RWPE2 (cell line): ENCODE data around the gene RPL41.

Experiments
- ATAC-seq: fragments of 200-7000 bp; cut with Tn5 transposase; 3 replicates; pipeline ENCODE4 v1.9.1; 2021; ENCODE audit warnings: low read depth
- DNase-seq: peaks from one replicate; pipeline ENCODE4 v3.0.0-alpha.2; 2020; ENCODE audit warnings: low spot score
- H3K27ac ChIP-seq: fragments of 450-650 bp; 2 replicates; pipeline ENCODE4 v1.5.1; 2017; ENCODE audit warnings: mild to moderate bottlenecking; ENCODE audit not compliant: poor library complexity, severe bottlenecking
- H3K27me3 ChIP-seq: fragments of 250-450 bp; sonication (Bioruptor Pico); 2 replicates; pipeline ENCODE4 v1.5.1; 2021; ENCODE audit warnings: mild to moderate bottlenecking, moderate library complexity; ENCODE audit not compliant: insufficient read depth, poor library complexity, severe bottlenecking
- H3K36me3 ChIP-seq: fragments of 250-450 bp; sonication (Bioruptor Pico); 2 replicates; pipeline ENCODE4 v1.5.1; 2020; ENCODE audit warnings: low read depth, mild to moderate bottlenecking, moderate library complexity
- H3K4me1 ChIP-seq: fragments of 250-450 bp; sonication (Bioruptor Pico); 2 replicates; pipeline ENCODE4 v1.5.1; 2021; ENCODE audit warnings: mild to moderate bottlenecking, moderate library complexity; ENCODE audit not compliant: insufficient read depth, poor library complexity, severe bottlenecking
- H3K4me3 ChIP-seq: fragments of 250-450 bp; sonication (Bioruptor Pico); 2 replicates; pipeline ENCODE4 v1.5.1; 2021; ENCODE audit warnings: mild to moderate bottlenecking, moderate library complexity; ENCODE audit not compliant: severe bottlenecking
- H3K9me3 ChIP-seq: fragments of 250-450 bp; sonication (Bioruptor Pico); 2 replicates; pipeline ENCODE4 v1.5.1; 2021; ENCODE audit warnings: mild to moderate bottlenecking, moderate library complexity; ENCODE audit not compliant: severe bottlenecking
- CTCF ChIP-seq: fragments of 450-650 bp; IDR thresholded peaks from one replicate; pipeline ENCODE4 v1.5.1; 2017; ENCODE audit warnings: mild to moderate bottlenecking, moderate library complexity; ENCODE audit not compliant: poor library complexity, severe bottlenecking

Gene RPL41

GRCh38 chr12:56120158-56120846 is 3.9 kb downstream of the RPL41 start:
- Histone ChIP-seq H3K4me1 (peaks cover 19% of the 10 kb centered on the region), H3K9me3 (no peaks in the 10 kb centered on the region), H3K27me3 (no peaks in the 10 kb centered on the region), H3K4me3 (no peak overlapping the region), H3K36me3 (peaks cover 18% of the 10 kb centered on the region), H3K27ac (peak overlapping the region; percentile 89)
- ATAC-seq = peak; percentile 7; the same call in 1 of the 3 replicates
- TF ChIP-seq CTCF = no peak
- no peak for DNase-seq

GRCh38 chr12:56121204-56121870 is 4.9 kb downstream of the RPL41 start:
- Histone ChIP-seq H3K4me1 (peaks cover 24% of the 10 kb centered on the region), H3K9me3 (no peaks in the 10 kb centered on the region), H3K27me3 (no peaks in the 10 kb centered on the region), H3K27ac (no peak overlapping the region), H3K4me3 (no peak overlapping the region), H3K36me3 (peaks cover 18% of the 10 kb centered on the region)
- TF ChIP-seq CTCF = no peak
- no peak for ATAC-seq
- DNase-seq = no peak

GRCh38 chr12:56122637-56123036 is 6.2 kb downstream of the RPL41 start:
- DNase-seq (no peak), ATAC-seq (no peak)
- H3K27ac ChIP-seq = no peak overlapping the region
- H3K27me3 ChIP-seq = no peaks in the 10 kb centered on the region
- peaks cover 36% of the 10 kb centered on the region for H3K4me1 ChIP-seq
- no peak overlapping the region for H3K4me3 ChIP-seq
- peaks cover 8% of the 10 kb centered on the region for H3K36me3 ChIP-seq
- TF ChIP-seq CTCF = no peak
- H3K9me3 ChIP-seq = no peaks in the 10 kb centered on the region

- peaks cover 31% of the 10 kb centered on the region for H3K4me1 ChIP-seq
- ATAC-seq (no peak), DNase-seq (no peak)
- H3K36me3 ChIP-seq = 0 out of 2 replicates have a peak, but pooled peaks cover 5% of the 10 kb centered on the region
- no peaks in the 10 kb centered on the region for H3K27me3 ChIP-seq
- TF ChIP-seq CTCF = no peak
- no peak overlapping the region for H3K27ac ChIP-seq
- H3K9me3 ChIP-seq = no peaks in the 10 kb centered on the region
- H3K4me3 ChIP-seq = no peak overlapping the region
These were observed 7.7 kb downstream of the RPL41 start for GRCh38 chr12:56124133-56124532.

GRCh38 chr12:56126732-56127239 is 10.4 kb downstream of the RPL41 start:
- ATAC-seq = no peak
- no peak for TF ChIP-seq CTCF
- Histone ChIP-seq H3K4me3 (no peak overlapping the region), H3K27me3 (no peaks in the 10 kb centered on the region), H3K36me3 (peaks cover 20% of the 10 kb centered on the region), H3K9me3 (no peaks in the 10 kb centered on the region), H3K4me1 (peaks cover 18% of the 10 kb centered on the region), H3K27ac (peak overlapping the region; percentile 70)
- no peak for DNase-seq
